PFSK-1 (cell line): ENCODE measurements around the gene DYRK1A.

Experiments used
- POLR2AphosphoS5 ChIP-seq: IDR thresholded peaks from 2 replicates; pipeline ENCODE4 v1.6.1; 2012; ENCODE audit warnings: low read depth, mild to moderate bottlenecking, control low read depth, low read length, moderate library complexity
- TAF1 ChIP-seq: IDR thresholded peaks from 2 replicates; pipeline ENCODE4 v1.6.1; 2012; ENCODE audit warnings: low read length, control low read depth, borderline replicate concordance; ENCODE audit not compliant: insufficient read depth

- TF ChIP-seq TAF1: no peak
- TF ChIP-seq POLR2AphosphoS5: no peak
Measured at GRCh38 chr21:37458669-37459276, 92.2 kb downstream of the DYRK1A start.
